NOMO-1 treated with dmso at 0.1 percent for 144 hours (cell line): ENCODE results near the gene SLC35G2.
"Not testable (repeated sequence)": the region's sequence is repeated elsewhere in the genome, so short reads cannot be mapped to it uniquely, and the experiment has no call there.

ENCODE experiments used
- DNase-seq: peaks from one replicate; lab custom pipeline; 2025; ENCODE audit not compliant: unreplicated experiment; lab: John Stamatoyannopoulos, UW

The SLC35G2 gene

DNA sequence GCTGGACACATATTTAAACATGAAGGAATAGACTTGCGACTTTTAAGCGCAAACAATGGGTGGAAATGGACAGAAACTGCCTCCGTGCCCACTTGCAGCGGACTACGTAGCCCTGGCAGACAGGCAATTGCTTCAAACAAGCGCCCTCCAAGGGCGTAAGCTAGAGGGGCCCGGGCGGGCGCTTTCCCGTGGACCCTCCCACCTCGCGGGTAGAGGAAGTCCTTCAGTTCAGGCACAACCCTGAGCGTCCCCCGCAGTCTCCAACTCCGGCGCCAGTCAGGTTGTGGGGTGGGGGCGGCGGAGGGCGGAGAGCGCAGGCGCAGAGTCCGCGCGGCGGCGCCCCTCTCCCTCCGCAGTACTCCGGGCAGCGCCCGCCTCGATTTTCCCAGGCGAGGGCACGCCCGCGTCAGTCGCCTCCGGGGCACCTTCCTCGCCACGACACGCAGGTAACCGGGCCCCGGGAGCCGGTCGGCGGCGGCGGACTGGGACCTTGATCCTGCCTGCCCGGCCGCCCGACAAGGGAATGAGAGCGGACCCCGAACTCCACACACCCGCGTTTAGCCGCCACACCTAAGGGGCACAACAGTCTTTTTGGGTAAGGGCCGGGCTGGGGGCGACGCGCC lies at the start of gene SLC35G2:
SLC35G2 (plus strand) TSS at position 358 of the 623 bp plus-strand sequence. CDS start 35,335 bp downstream, outside the sequence.
- no peak for DNase-seq

- no peak for DNase-seq
Observed at GRCh38 chr3:136772709-136773108, 46.2 kb upstream of the SLC35G2 start.

DNA sequence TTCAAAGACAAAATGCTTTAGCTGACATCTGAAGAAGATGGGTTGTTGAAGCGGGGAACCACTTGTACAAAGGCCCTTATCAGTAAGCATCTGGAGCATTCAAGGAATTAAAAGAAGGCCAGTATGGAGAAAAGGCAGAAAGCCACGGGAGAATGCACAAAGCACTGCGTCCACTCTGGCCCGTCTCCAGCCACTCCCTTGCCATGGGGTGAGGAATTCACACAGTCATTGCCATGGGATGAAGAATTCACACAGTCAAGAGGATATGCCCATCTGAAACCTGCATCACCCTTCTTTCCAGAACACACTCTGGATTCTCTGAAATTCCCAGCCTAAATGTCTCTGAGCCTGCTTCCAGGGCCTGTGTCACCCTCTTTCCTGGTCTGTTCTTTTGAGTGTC lies 40.1 kb upstream of the SLC35G2 start:
- DNase-seq, result no peak

- no peak for DNase-seq
Observed at GRCh38 chr3:136780741-136781140, 38.2 kb upstream of the SLC35G2 start.

DNA sequence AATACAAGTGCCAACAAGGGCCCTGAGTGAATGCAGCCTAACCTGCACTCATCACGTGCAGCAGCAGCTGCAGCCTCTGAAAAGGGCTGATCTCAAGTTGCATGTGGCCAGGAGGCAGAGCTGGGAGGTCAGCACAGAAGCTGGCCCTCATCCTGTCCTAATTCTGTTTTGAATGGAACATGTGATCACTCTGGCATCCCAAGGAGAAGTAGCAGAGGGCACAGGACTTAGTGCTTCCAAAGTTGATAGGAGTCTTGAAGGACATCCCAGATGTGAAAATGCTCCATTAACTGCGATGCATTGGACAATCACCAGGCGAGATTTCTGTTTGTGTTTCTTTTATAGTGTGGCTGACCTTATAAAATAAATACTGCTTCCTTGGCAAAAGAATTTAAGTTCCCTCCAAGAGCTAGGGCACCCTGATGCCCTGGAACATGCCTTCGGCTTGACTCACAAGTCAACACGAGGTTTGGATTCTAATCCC lies 35.2 kb upstream of the SLC35G2 start:
- no peak for DNase-seq

GRCh38 chr3:136787349-136787748 lies 31.6 kb upstream of the SLC35G2 start:
- DNase-seq, result no peak

DNA sequence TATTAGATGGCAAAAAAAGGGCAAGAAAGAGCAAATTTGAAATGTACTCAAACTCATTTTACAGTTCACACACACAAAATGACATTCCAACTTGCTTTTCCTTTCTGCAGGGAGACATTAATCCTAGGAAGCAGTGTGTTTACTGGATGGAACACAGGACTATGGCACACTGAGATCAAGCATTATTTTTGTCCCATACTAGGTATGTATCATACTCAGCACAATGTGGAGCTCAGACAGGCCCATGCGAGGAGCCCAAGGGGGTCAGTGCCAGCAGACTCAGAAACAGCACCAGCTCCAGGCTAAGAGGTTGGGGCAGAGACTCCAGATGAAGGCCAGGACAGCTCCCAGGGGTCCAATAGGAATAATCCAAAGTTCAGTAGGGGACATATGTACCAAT lies 30.8 kb upstream of the SLC35G2 start:
- no peak for DNase-seq

DNA sequence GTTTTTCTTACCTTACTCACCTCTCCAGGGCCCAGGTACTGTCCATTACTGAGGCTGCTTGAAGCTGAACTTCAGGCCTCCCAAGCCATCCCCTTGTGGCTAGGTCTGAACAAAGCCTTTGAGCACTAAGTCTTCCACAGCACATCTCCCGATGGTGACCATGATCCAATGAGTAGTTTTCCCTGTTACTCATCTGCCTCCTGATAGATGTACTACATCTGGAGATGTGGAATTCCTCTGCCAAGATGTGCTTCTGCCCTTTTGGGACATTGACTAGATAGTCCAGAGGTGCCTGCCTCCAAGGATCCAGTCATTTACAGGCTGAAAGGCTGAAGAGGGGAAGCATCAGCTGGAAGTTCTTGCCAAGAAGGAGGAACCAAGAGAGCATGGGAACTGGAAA lies 28.9 kb upstream of the SLC35G2 start:
- DNase-seq, result no peak

GRCh38 chr3:136790786-136791185 lies 28.1 kb upstream of the SLC35G2 start:
- DNase-seq, result no peak

GRCh38 chr3:136792556-136793330 lies 26.2 kb upstream of the SLC35G2 start:
- DNase-seq, result no peak

DNA sequence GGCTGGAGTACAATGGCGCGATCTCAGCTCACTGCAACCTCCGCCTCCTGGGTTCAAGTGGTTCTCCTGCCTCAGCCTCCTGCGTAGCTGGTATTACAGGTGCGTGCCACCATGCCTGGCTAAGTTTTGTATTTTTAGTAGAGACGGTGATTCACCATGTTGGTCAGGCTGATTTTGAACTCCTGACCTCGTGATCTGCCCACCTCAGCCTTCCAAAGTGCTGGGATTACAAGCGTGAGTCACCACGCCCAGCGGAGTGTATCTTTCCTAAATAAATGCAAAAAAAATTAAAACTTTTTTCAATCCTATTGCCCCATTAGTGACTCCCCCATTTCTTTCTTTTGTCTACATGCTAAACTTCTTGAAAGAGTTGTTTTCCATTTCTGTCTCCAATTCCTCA lies 17.8 kb upstream of the SLC35G2 start:
- DNase-seq, result not testable (repeated sequence)

GRCh38 chr3:136802481-136802996 lies 16.4 kb upstream of the SLC35G2 start:
- DNase-seq, result no peak

GRCh38 chr3:136804141-136804540 lies 14.8 kb upstream of the SLC35G2 start:
- DNase-seq, result no peak

- no peak for DNase-seq
Observed at GRCh38 chr3:136804813-136805212, 14.1 kb upstream of the SLC35G2 start.

GRCh38 chr3:136805795-136806194 lies 13.1 kb upstream of the SLC35G2 start:
- DNase-seq, result no peak

DNA sequence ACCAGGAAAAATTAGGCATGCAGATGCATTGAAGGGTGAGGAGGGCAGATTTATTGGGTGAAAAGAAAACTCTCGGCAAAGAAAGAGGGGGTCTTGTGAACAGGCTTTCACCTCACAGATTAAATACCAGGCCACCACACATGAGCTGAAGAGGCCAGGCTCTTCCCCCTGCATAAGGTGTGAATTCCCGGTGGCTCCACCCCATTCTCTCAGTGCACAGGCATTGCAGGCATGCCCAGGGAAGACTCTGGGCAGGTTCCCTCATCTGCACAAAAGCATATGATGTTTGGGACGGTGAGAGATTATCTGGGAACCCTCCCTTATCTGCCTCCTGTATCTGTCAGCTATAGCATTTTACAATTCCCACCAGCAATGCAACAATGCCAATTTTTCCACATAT lies 7.2 kb upstream of the SLC35G2 start:
- no peak for DNase-seq

DNA sequence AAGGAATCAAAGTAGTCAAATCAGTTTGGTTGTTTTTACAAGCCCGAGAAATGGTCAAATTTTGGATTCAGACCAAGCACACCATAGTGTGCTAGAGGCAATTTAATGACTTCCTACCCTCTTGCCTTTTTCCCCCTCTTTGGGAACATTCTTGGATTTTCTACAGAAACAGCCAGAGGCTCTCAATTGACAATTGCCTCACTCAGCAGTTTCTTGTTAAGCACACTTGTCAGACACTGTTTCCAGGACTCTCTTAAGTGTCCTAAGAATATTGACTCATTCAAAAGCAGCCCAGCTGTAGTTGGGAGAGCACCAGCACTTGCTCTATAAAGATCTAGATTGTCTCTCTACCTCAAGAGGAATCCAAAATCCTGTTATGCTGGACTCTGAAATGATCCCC lies 1.5 kb upstream of the SLC35G2 start:
- no peak for DNase-seq

GRCh38 chr3:136818191-136818768 lies 646 bp upstream of the SLC35G2 start:
- DNase-seq, result no peak

GRCh38 chr3:136819392-136819730 lies 435 bp downstream of the SLC35G2 start:
- DNase-seq, result no peak

DNA sequence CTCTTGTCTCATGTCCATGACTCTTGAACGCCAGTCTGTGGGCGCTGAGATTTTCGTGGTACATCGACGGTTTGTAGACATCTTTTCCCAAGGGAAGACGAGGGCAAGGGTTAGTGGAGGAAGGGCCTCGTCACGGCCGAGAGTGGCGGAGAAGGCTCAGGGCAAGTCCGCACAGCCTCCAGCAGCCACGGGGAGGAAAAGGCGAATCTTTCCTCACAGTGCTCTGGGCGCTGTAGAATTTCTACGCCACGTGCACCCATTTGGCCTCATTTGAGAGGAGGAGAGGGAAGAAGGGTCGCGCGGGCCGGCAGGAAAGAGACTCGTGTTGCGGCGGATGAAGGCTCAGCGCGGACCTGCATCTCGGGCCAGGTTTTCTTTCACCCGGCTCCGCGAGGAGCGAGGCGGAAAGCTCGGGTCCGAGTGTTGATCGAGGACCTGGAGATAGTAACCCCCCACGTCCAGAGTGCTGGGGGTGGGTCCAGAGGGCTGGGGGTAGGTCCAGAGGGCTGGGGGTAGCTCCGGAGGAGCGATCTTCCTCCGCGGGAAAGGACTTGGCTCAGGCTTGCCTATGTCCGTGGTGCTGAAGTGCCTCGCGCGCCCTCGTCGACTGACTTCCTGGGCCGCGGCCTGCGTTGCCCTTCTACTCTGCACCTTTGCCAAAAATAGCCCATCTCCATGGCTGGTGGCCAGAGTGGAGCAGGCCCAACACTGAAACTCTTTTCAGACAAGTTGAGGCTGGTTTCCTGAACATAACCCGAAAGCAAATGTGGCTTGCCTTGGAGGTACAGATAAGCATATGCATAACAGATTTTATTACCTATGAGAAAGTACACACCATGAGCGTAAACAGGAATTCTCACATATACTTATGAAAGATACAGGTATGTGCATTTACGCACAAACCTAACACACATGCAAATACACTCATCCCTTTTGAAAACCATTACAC lies 1.1 kb downstream of the SLC35G2 start:
- no peak for DNase-seq

GRCh38 chr3:136831461-136831860 lies 12.5 kb downstream of the SLC35G2 start:
- DNase-seq, result no peak
